Body of pancreas (tissue), 4 donors: ENCODE data around the gene ITPK1.

Experiments used
- POLR2A ChIP-seq, 3 donors: fragments of 450-650 bp; IDR thresholded peaks; one replicate each; pipeline ENCODE4 v1.6.1; 2016; ENCODE audit warnings: antibody characterized with exemption in 3 of 3, mild to moderate bottlenecking in 2 of 3
- TF ChIP-seq, protein P1 (sequence below), 7 experiments: fragments of 450-650 bp in 4 of 7; fragments of 200-600 bp in 3 of 7; sonication (generic) in 3 of 7; IDR thresholded peaks; one replicate each; pipeline ENCODE4 v1.5.1; 2016 to 2019; ENCODE audit warnings: antibody characterized with exemption in 7 of 7

GRCh38 chr14:92941531-92941930, 174.2 kb downstream of the ITPK1 start:
- TF ChIP-seq, protein P1, sequence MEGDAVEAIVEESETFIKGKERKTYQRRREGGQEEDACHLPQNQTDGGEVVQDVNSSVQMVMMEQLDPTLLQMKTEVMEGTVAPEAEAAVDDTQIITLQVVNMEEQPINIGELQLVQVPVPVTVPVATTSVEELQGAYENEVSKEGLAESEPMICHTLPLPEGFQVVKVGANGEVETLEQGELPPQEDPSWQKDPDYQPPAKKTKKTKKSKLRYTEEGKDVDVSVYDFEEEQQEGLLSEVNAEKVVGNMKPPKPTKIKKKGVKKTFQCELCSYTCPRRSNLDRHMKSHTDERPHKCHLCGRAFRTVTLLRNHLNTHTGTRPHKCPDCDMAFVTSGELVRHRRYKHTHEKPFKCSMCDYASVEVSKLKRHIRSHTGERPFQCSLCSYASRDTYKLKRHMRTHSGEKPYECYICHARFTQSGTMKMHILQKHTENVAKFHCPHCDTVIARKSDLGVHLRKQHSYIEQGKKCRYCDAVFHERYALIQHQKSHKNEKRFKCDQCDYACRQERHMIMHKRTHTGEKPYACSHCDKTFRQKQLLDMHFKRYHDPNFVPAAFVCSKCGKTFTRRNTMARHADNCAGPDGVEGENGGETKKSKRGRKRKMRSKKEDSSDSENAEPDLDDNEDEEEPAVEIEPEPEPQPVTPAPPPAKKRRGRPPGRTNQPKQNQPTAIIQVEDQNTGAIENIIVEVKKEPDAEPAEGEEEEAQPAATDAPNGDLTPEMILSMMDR (IDR thresholded peaks at IDR 0.05) = no peak
- no peak for TF ChIP-seq POLR2A (IDR thresholded peaks at IDR 0.05)
